ENCODE data around the gene SARDH. TPM values are rescaled to one million over a fixed set of nuclear protein-coding genes. Genes with fewer than 3 reads are reported as not detected.
"Not testable (repeated sequence)": the region's sequence is repeated elsewhere in the genome, so short reads cannot be mapped to it uniquely, and the experiment has no call there.

SARDH gene
- total RNA-seq, 4 donors from 2014 or later: 0.10 to 0.29 TPM; not detected in 2

- TF ChIP-seq CTCF (IDR thresholded peaks at IDR 0.05) (no peak), POLR2A (IDR thresholded peaks at IDR 0.05) (no peak)
- 70% methylated on average over 3 of the region's 3 CpGs for WGBS, 2 donors
- DNase-seq (ENCODE audit: low spot score in 2 of 2): no peak
- intact Hi-C loops (cut with DNase I; ENCODE audit: low total_unique reads): no loop called here
- no peak overlapping the region for H3K4me3 ChIP-seq (ENCODE audit: low read depth, poor library complexity, severe bottlenecking)
These were observed 110.8 kb downstream of the SARDH start for GRCh38 chr9:133627341-133627740.

- DNase-seq (ENCODE audit: low spot score in 2 of 2); H3K4me3 ChIP-seq (ENCODE audit: low read depth, poor library complexity, severe bottlenecking); intact Hi-C loops (cut with DNase I; ENCODE audit: low total_unique reads): not testable (repeated sequence)
These were observed 112.1 kb downstream of the SARDH start for GRCh38 chr9:133626008-133626407.

GRCh38 chr9:133622555-133622954 lies 115.6 kb downstream of the SARDH start:
- TF ChIP-seq POLR2A (IDR thresholded peaks at IDR 0.05): no peak
- no peak for TF ChIP-seq CTCF (IDR thresholded peaks at IDR 0.05)
- H3K4me3 ChIP-seq (ENCODE audit: low read depth, poor library complexity, severe bottlenecking): no peak overlapping the region
- WGBS, 2 donors: 56 to 58% methylated on average over 4 of the region's 5 CpGs
- no peak for DNase-seq (ENCODE audit: low spot score in 2 of 2)
- intact Hi-C loops (cut with DNase I; ENCODE audit: low total_unique reads): no loop called here

- WGBS, 2 donors: 58 to 63% methylated on average over 11 of the region's 11 CpGs
- no peak overlapping the region for H3K4me3 ChIP-seq (ENCODE audit: low read depth, poor library complexity, severe bottlenecking)
- DNase-seq (ENCODE audit: low spot score in 2 of 2): no peak
- intact Hi-C loops (cut with DNase I; ENCODE audit: low total_unique reads): no loop called here
- TF ChIP-seq CTCF (IDR thresholded peaks at IDR 0.05) (no peak), POLR2A (IDR thresholded peaks at IDR 0.05) (no peak)
These were observed 116.4 kb downstream of the SARDH start for GRCh38 chr9:133621725-133622267.

- 8 to 10% methylated on average over 8 of the region's 8 CpGs for WGBS, 2 donors
- TF ChIP-seq CTCF (IDR thresholded peaks at IDR 0.05): no peak
- no peak for TF ChIP-seq POLR2A (IDR thresholded peaks at IDR 0.05)
- intact Hi-C loops (cut with DNase I; ENCODE audit: low total_unique reads): no loop called here
- no peak for DNase-seq (ENCODE audit: low spot score in 2 of 2)
- H3K4me3 ChIP-seq (ENCODE audit: low read depth, poor library complexity, severe bottlenecking): no peak overlapping the region
These were observed 118.4 kb downstream of the SARDH start for GRCh38 chr9:133619791-133620190.

GRCh38 chr9:133618726-133619125 lies 119.4 kb downstream of the SARDH start:
- intact Hi-C loops (cut with DNase I; ENCODE audit: low total_unique reads): no loop called here
- no peak for DNase-seq (ENCODE audit: low spot score in 2 of 2)
- no peak overlapping the region for H3K4me3 ChIP-seq (ENCODE audit: low read depth, poor library complexity, severe bottlenecking)
- 86 to 88% methylated on average over 10 of the region's 10 CpGs for WGBS, 2 donors
- no peak for TF ChIP-seq POLR2A (IDR thresholded peaks at IDR 0.05)

- DNase-seq (ENCODE audit: low spot score in 2 of 2): no peak
- intact Hi-C loops (cut with DNase I; ENCODE audit: low total_unique reads): no loop called here
- TF ChIP-seq POLR2A (IDR thresholded peaks at IDR 0.05) (no peak), CTCF (IDR thresholded peaks at IDR 0.05) (no peak)
- WGBS, 2 donors: 68 to 82% methylated on average over 13 of the region's 13 CpGs
- no peak overlapping the region for H3K4me3 ChIP-seq (ENCODE audit: low read depth, poor library complexity, severe bottlenecking)
These were observed 121.3 kb downstream of the SARDH start for GRCh38 chr9:133616643-133617405.
